ENCODE measurements around the gene IP6K1. TPM values are rescaled to one million over a fixed set of nuclear protein-coding genes. Genes with fewer than 3 reads are reported as not detected.
A peak's percentile ranks its signal among the peaks of the same experiment; 100 is the strongest.
"Not testable (repeated sequence)": the region's sequence is repeated elsewhere in the genome, so short reads cannot be mapped to it uniquely, and the experiment has no call there.

IP6K1 gene
- total RNA-seq, 1 experiment from 2014 or later = 42.5 TPM

DNA sequence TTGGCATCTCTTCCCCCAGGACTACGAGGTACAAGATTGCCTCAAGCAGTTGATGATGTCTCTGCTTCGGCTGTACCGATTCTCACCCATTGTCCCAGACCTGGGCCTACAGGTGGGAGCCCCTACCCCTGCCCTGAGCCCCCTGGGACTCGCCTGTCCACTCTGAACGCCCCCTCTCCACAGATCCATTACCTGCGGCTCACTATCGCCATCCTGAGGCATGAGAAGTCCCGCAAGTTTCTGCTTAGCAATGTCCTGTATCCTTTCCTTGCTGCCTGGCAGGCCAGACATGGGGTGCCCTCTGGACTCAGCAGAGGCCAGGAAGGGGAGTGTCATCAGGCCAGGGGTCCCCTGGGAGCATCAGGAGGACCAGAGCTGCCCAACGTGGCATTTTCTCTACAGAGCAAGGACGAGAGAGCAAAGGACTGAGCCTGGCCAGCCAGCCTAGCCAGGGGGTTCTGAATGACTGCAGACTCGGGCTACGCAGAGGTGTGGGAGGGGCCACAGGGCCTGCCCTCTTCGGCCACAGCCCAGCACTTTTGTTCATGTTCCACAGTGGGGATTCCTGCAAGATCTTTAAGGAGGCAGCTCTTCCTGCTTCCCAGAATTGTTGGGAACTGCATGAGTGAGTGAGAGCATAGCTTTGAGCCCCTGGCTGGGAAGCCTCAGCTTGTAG is 85.8 kb downstream of the IP6K1 start:
- DNase-seq (ENCODE audit: low spot score) = no peak
- in situ Hi-C loops (cut with HindIII; ENCODE audit: low sequenced_read_pairs) = no loop called here

DNA sequence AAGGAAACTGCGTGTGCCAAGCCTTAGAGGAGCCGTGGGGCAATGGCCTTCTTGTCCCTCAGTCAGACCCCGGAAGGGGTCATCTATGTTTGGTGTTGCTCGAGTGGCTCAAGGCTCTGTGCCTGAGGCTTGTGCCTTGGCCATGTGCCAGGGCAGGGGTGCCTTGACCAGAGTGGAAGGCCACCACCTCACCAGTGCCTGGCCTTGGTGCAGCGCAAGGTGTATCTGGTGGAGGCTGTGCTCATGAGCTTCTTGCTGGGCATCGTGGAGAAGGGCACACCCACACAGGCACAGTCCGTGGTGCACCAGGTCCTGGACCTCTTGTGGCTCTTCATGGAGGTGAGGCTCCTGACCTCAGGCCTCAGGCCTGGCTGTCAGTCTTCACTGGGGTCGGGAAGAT is 86.3 kb downstream of the IP6K1 start:
- no peak for DNase-seq (ENCODE audit: low spot score)
- in situ Hi-C loops (cut with HindIII; ENCODE audit: low sequenced_read_pairs) = no loop called here

DNA sequence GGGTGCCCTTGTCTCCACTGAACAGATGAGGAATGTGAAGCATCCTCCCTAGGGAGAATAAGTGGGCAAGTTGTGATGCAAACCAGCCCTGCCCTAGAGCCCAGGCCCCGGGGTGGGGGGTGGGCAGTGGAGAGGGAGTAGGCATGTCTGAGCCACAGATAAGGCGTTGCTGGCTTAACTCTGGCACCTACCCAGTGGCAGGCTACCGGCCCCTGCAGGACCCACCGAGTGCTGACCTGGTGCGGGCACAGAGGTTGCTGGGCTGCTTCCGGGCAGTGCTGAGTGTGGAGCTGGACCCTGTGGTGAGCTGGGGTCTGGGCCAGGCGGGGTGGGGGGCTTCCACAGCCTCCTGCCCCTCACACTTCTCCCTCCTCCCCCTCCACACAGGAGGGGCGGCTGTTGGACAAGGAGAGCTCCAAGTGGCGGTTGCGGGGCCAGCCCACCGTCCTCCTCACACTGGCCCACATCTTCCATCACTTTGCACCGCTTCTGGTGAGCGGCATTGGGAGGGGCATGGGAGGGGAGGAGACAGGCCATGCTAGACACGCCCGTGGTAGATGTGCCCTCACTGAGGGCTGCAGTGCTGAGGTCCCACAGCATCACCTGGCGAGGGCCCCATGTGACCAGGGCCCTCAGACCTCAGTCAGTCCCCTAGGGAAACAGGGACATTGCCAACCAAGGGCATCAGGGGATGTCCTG is 86.9 kb downstream of the IP6K1 start:
- in situ Hi-C loops (cut with HindIII; ENCODE audit: low sequenced_read_pairs) = no loop called here
- no peak for DNase-seq (ENCODE audit: low spot score)

DNA sequence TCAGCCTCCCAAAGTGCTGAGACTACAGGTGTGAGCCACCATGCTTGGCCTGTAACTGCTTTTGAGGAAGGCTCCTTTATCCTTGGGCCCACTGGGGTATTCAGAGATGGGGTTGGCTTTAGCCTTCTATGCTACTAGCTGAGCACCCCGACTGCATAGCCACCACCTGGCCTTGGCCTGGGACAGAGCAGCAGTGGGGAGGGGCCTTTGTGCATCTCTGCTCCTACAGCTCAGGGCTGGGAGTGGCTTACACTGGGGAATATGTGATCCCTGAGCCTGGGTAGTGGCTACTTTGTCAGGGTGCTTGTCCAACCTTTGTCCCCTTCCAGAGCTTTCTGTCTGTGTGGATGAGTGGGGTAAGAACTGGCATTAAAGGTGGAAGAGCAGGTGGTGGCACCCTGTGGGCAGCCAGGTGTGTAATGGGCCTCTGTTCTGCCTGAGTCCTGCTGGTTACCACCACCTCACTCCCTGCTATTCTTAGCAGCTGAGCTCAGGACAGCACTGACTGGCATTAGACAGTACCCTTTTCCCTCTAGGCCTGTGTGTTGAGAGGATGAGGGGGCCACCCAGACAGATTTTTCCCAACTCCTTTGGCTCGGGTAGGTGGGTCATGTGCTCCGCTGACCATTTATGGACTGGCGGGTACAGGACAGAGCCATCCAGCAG is 90.9 kb downstream of the IP6K1 start:
- DNase-seq (ENCODE audit: low spot score) = peak; percentile 40
- in situ Hi-C loops (cut with HindIII; ENCODE audit: low sequenced_read_pairs) = not testable (repeated sequence)

DNA sequence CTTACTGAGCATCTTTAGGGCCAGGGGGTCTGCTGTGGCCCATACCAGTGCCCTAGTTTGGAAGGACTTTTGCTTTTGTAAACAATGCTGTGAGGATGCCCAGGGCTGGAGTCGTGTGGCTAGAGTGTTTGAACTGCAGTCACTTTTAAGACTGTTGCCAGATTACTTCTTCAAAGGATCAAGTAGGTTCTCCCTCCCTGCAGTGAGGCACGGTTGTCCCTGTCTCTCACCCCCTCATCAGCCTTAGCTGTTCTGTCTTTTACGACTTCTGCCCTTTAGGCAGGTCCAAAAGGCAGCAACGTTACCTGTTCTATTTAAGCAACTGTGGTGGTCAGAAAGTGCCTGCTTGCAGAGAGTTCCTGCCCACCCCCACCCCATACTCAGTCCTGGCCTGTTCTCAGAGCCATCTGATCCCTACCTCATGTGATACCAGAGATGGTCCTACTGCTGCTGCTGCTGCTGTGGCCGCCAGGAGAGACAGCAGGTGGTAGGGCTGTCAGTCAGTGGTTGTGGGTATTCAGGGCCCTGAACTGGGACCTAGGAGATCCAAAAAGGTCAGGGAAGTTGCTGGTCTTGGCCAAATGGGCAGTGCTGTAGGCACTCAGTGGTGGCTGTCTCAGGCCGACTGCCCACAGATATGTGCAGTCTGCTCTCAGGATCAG is 91.8 kb downstream of the IP6K1 start:
- in situ Hi-C loops (cut with HindIII; ENCODE audit: low sequenced_read_pairs); DNase-seq (ENCODE audit: low spot score): not testable (repeated sequence)

DNA sequence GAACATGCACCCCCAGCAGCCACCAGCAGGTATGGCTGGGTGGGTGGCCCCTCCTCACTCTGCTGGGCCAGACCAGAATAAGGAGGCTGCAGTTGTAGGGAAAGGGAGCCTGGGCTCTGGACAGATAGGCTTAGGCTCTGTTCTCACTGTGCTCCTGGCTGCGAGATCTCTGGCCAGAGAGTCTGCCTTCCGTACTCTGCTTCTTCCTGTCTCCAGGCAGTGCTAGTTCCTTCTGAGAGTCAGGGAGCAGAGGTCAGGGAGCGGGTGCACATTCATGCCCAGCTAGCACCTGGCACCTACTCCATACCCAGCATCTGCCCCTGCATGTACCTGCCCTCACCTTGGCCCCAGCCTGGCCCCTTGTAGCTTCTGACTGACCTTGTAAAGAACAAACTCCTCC is 94.9 kb downstream of the IP6K1 start:
- in situ Hi-C loops (cut with HindIII; ENCODE audit: low sequenced_read_pairs); DNase-seq (ENCODE audit: low spot score): not testable (repeated sequence)

DNA sequence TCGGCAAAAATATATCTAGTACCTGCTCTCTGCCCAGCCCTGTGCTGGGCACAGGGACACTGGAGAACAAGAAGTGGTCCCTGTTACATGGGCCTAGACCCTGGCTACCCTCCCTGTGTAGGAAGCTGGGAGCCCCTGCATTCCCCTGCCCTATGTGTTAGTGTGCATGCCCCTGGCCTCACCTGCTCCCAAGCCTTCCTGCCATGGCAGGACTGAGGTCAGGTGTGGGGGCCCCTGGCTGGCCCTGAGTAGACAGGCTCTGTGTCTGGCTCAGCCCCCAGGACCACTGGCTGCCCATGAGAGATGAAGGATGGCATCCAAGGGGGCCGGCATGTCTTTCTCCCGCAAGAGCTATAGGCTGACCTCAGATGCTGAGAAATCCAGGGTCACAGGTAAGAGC is 95.5 kb downstream of the IP6K1 start:
- DNase-seq (ENCODE audit: low spot score); in situ Hi-C loops (cut with HindIII; ENCODE audit: low sequenced_read_pairs): not testable (repeated sequence)

DNA sequence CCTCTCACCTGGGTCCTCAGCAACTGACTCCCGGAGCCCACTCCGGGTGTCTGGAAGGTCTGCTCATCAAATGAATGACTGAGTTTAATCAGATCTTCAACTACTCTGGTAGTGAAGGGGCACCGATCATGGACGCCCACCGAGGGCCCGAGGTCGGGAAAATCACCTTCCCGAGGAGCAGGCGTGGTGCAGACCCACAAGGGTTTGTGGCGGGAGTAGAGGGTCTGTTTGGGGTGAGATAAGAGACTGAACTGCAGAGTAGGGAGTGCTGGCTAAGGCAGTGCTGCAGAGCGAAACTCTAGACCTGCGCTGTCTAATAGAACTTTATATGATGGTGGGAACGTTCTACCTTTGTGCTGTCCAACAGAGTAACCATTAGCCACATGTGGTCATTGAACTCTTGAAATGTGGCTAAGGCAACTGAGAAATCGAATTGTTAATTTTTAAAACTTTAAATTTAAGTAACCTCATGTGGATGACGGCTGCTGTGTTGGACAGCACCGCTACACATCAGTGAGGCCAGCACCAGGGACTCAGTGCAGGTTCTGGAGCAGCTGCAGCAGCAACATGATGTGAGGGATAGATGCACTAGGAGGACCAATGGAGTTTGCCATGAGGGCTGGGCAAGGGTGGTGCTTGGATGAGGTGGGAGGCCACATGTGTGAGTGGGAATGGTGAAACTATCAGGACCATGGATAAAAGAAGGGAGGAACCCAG is 96.3 kb downstream of the IP6K1 start:
- DNase-seq (ENCODE audit: low spot score); in situ Hi-C loops (cut with HindIII; ENCODE audit: low sequenced_read_pairs): not testable (repeated sequence)

DNA sequence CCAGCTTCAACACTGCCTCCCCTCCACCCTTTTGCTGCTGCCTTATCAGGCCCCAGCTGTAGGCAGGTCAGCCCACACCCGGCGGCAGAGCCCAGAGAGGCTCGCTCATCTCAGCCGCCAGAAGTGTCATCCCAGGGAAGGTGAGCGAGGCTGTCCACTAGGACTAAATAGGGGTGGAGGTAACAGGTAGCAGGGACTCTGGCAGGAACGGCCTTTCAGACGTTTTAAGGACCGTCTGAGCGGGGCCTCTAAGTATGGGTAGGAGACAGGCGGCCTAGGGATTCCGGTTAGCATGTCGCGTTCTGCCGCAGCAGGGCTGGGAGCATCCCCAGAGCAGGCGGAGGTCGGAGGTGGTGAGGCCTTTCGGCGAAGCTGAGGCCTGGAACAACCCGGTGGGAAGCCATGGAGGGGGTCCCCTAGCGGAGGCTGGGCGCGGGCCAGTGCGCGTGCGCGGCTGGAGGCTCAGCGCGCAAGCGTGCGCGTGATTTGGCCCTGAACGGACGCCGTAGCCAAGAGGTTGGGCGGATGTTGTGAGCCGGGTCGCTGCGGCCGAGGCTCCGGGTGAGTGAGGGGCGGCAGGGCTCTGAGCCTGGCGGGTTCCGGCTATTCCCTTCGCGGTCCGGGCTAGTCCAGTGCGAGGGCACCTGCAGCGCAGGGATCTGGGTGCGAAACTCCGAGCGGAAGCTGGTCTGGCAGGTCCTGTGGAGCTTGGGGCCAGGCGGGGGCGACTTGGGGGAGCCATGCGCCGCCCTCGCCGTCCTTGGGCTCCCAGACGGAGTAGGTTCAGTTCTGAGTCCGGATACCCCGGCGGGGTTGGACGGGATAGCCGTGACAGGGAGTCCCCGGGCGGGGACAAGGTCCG is 97.1 kb downstream of the IP6K1 start, which contains the start of the genes MST1 and RNF123:
Gene MST1 (minus strand): TSS at position 429 of the 862 bp plus-strand sequence. CDS start 783 bp downstream, outside the sequence.
Gene RNF123 (plus strand): TSS at position 512 of the 862 bp plus-strand sequence. CDS start 1,609 bp downstream, outside the sequence.
- in situ Hi-C loops (cut with HindIII; ENCODE audit: low sequenced_read_pairs) = no loop called here
- DNase-seq (ENCODE audit: low spot score) = peak; percentile 79

DNA sequence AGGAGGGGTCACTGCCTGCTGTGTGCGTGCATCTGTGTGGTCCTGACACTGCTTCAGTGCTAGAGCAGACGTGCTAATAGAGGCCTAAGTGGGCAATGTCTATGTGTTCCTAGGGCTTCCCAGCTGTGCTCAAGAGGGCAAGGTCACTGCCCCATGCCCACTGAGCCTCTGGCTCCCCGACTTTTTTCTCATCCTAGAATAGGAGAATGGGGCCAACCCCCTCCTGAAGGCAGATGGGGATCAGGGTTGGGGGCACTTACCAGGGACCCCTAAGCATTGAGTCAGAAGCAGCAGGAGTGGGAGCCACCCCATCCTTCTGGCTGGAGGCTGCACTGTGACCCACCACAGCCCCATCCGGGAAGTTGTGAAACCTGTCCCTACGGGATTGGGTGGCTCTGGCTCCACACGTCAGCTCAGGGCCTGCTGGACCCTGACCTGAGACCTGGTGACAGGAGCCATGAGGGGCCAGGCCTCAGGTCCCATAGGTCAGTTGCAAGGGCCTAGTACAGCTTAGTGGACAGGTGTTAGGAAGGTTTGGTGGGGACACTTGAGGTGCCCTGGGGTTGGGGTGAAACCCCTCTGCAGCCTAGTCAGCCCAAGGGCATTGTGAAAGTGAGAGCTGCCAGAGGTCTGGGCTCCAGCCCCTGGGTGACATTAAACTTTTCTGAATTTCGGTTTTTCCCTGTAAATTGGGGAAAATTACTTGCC is 97.8 kb downstream of the IP6K1 start:
- in situ Hi-C loops (cut with HindIII; ENCODE audit: low sequenced_read_pairs); DNase-seq (ENCODE audit: low spot score): not testable (repeated sequence)

DNA sequence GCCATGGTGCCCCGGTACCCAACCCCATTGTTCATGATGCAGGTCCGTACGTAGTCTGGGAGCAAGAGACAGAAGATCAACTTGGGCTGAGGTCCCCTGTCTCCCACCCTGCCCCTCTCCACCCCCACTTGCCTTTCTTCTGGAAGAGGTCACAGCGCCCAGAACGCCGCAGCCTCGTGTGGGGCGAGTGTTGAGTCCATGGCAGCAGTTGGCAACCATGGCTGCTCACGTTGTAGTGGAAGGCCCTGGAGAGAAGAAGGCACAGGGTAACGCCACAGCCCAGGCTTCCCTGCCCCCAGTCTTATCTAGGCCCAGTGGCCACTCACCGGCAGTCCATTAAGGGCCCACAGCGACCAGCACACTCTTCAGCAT is 98.9 kb downstream of the IP6K1 start:
- DNase-seq (ENCODE audit: low spot score); in situ Hi-C loops (cut with HindIII; ENCODE audit: low sequenced_read_pairs): not testable (repeated sequence)

DNA sequence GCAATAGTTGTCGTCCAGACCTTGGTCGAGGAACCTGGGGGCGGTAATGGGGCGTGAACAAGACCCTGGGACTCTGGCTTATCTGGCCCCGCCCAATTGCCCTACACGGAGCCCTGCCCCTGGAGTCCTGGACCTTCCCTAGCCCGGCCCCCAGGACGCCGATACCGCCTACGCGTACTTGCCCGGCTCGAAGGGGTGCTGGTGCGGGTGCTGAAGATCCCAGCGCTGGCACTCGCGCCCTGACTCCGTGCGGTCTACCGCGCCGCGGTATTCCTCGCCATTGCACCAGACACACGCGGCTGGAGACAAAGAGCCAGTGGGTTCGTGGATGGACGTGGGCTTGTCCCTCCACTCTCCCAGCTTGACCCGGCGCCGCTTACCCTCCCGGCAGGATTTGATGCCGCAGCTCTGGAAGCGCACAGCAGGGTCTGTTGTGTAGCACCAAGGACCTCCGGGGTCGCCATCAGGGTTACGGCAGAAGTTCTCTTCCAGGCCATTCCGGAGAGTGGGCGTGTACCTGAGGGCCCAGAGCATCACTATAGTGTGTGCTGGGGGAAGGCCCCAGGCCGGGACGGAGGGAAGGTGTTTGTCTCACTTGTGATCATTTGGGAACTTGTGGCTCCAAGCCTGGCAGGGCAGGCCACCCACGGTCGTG is 99.4 kb downstream of the IP6K1 start:
- in situ Hi-C loops (cut with HindIII; ENCODE audit: low sequenced_read_pairs); DNase-seq (ENCODE audit: low spot score): not testable (repeated sequence)

DNA sequence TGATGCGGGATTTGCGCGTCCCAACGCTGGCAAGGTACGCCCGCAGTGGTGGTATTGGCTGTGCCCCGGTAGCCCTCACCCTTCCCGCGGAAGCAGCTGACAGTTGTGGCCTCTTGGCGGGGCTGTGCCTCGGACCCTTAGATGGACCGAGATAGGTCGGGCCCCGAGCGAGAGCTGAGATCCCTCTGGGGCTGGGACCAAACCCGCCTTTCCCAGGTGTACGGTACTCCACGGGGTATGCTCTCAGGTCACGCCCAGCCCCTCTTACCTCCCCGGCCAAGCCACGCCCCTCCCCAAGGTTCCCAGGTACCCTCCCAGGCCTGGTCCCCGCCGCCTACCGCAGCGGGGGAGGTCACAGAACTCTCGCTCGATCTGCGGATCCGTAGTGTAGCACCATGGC is 100.0 kb downstream of the IP6K1 start:
- in situ Hi-C loops (cut with HindIII; ENCODE audit: low sequenced_read_pairs); DNase-seq (ENCODE audit: low spot score): not testable (repeated sequence)

DNA sequence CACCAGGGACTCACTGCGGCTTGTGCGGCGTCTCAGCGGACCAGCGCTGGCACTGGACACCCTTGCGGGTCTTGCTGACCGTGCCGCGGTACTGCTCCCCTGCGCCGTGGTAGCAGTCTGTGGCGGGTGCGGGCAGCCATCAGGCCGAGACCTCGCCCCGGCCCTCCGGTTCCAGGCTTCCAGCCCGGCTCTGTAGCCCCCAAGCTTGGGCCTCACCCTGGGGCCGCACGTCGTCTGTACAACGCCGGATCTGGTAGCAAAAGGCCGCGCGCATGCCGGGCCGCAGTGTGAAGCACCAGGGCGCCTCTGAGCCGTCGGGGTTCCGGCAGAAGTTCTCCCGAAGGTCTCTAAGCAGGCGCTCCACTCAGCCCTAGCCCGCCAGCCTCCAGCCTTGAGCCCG is 100.5 kb downstream of the IP6K1 start:
- in situ Hi-C loops (cut with HindIII; ENCODE audit: low sequenced_read_pairs); DNase-seq (ENCODE audit: low spot score): not testable (repeated sequence)

DNA sequence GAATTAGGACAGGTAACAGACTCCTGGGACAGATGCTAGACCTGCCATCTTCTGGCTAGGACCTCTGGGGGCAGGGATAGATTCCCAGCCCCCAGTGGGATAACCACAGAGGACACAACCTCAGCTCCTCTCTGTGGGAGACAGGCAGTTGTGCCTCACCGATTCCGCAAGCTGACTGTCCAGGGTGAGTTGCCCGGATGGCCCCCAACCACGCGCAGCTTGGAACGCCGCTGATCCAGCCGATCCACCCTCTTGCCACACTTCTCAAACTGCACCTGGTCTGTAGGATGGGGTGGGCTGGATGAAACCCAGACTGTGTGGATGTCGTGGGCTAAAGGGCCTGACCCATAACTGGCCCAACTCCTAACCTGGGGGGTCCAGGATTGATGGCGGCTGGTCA is 101.2 kb downstream of the IP6K1 start:
- in situ Hi-C loops (cut with HindIII; ENCODE audit: low sequenced_read_pairs); DNase-seq (ENCODE audit: low spot score): not testable (repeated sequence)

DNA sequence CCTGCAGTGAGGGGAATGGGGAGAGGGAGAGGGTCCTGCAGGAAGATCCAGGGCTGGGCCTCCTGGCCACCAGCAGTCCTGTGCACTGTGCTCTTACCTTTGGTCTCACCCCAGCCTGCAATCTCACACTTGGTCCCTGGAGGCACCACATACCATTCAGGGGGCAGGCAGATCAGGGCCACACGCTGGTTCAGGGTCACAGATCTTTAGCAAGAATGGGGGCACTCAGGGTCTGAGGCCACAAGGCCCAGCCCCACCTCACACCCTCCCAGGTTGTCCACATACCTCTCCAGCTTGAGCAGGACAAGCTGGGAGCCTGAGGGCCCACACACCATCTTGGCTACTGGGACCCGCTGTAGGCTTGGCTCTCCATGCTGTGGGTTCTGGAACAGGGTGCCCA is 101.9 kb downstream of the IP6K1 start:
- in situ Hi-C loops (cut with HindIII; ENCODE audit: low sequenced_read_pairs); DNase-seq (ENCODE audit: low spot score): not testable (repeated sequence)

DNA sequence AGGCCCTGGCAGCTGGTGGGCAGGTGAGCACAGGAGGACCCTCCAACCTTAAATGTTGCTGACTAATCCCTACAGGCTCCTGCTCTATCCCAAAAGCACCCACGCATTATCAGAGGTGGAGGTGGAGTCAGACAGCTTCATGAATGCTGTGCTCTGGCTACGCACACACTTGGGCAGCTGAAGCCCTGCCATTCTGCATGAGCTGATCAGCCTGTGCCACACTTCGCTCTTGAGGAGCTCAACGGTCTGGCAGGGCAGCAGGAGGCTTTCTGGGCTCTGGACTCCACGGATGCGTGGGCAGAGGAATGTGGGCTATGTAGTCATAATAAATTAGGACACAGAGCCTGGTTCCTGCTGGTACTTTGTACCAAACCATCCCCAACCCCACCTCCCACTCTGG is 103.2 kb downstream of the IP6K1 start:
- DNase-seq (ENCODE audit: low spot score) = no peak
- in situ Hi-C loops (cut with HindIII; ENCODE audit: low sequenced_read_pairs) = no loop called here
